Upper lobe of left lung (tissue), 6 donors: ENCODE measurements around the gene ORC2. TPM values are rescaled to one million over a fixed set of nuclear protein-coding genes. Genes with fewer than 3 reads are reported as not detected.
A peak's percentile ranks its signal among the peaks of the same experiment; 100 is the strongest.

Source experiments
- ATAC-seq, 2 donors: fragments of 200-7000 bp; cut with Tn5 transposase; one replicate each; pipeline ENCODE4 v1.9.1; 2022; ENCODE audit warnings: mild to moderate bottlenecking in 2 of 2, moderate library complexity in 2 of 2; ENCODE audit not compliant: low FRiP score in 2 of 2
- DNase-seq, 2 donors: peaks; one replicate each; pipeline ENCODE4 v3.0.0-alpha.2; 2019 to 2020
- H3K27ac ChIP-seq, 4 donors: fragments of 200-600 bp; sonication (generic); one replicate each; pipeline ENCODE4 v1.5.1; 2016 to 2019
- H3K27me3 ChIP-seq, 4 donors: fragments of 200-600 bp; sonication (generic); one replicate each; pipeline ENCODE4 v1.5.1; 2017 to 2019
- H3K36me3 ChIP-seq, 4 donors: fragments of 200-600 bp; sonication (generic); one replicate each; pipeline ENCODE4 v1.5.1; 2016 to 2019
- H3K4me1 ChIP-seq, 4 donors: fragments of 200-600 bp; sonication (generic); one replicate each; pipeline ENCODE4 v1.5.1; 2018 to 2019
- H3K4me3 ChIP-seq, 4 donors: fragments of 200-600 bp; sonication (generic); one replicate each; pipeline ENCODE4 v1.5.1; 2017 to 2019; ENCODE audit warnings: mild to moderate bottlenecking in 2 of 4, moderate library complexity in 1 of 4
- H3K9me3 ChIP-seq, 4 donors: fragments of 200-600 bp; sonication (generic); one replicate each; pipeline ENCODE4 v1.5.1; 2018 to 2019
- CTCF ChIP-seq, 6 experiments: fragments of 450-650 bp in 4 of 6; fragments of 200-600 bp in 2 of 6; sonication (generic) in 2 of 6; IDR thresholded peaks; one replicate each; pipeline ENCODE4 v1.5.1; 2016 to 2019; ENCODE audit warnings: antibody characterized with exemption in 6 of 6
- EP300 ChIP-seq, 4 donors: sonication (generic); formaldehyde crosslinking; IDR thresholded peaks; one replicate each; pipeline ENCODE4 v1.5.1; 2017; ENCODE audit warnings: antibody characterized with exemption in 4 of 4, control low read depth in 2 of 4
- POLR2A ChIP-seq, 4 donors: fragments of 450-650 bp; IDR thresholded peaks; one replicate each; pipeline ENCODE4 v1.5.1; 2016 to 2017; ENCODE audit warnings: antibody characterized with exemption in 4 of 4, mild to moderate bottlenecking in 2 of 4
- POLR2AphosphoS5 ChIP-seq, 2 donors: sonication (generic); formaldehyde crosslinking; IDR thresholded peaks; one replicate each; pipeline ENCODE4 v1.5.1; 2017; ENCODE audit warnings: antibody characterized with exemption in 2 of 2
- WGBS, 2 donors: methylation state at CpG; one replicate each; pipeline ENCODE4 v1.1.5; 2017 to 2018; 5-methylcytosine and 5-hydroxymethylcytosine counted together
- total RNA-seq, 6 donors: library from RNA; depleted of rRNA in 4 of 6; stranded (reverse); fragments of >200 nt in 4 of 6; gene quantifications; one replicate each; pipeline versions ENCODE4 v1.1.0 to v1.2.1, GENCODE V29; 2016 to 2021
- donor health status: DM: no; HTN: no; CAD: no; lungs with moderate emphysema.
- donor health status: DM: no; HTN: yes; CAD: no; lungs with severe emphysema.

The ORC2 gene
- total RNA-seq, 6 donors from 2014 or later, result 14.1 to 31.4 (median 23.8) TPM

GRCh38 chr2:200943527-200944105 is 19.8 kb downstream of the ORC2 start:
- DNase-seq, result no peak
- WGBS, 2 donors, result 84 to 91% methylated on average over 1 of the region's 1 CpG
- Histone ChIP-seq H3K27ac (no peak overlapping the region), H3K9me3 (no peaks in the 10 kb centered on the region), H3K36me3 (peaks cover 5 to 80% (median 30%) of the 10 kb centered on the region in 4 donors), H3K27me3 (no peaks in the 10 kb centered on the region), H3K4me1 (no peaks in the 10 kb centered on the region), H3K4me3 (no peak overlapping the region)
- ATAC-seq, result no peak
- no peak for TF ChIP-seq POLR2A (IDR thresholded peaks at IDR 0.05)
- no peak for TF ChIP-seq EP300 (IDR thresholded peaks at IDR 0.05)
- TF ChIP-seq CTCF (IDR thresholded peaks at IDR 0.05), result no peak
- TF ChIP-seq POLR2AphosphoS5 (IDR thresholded peaks at IDR 0.05), result no peak

DNA sequence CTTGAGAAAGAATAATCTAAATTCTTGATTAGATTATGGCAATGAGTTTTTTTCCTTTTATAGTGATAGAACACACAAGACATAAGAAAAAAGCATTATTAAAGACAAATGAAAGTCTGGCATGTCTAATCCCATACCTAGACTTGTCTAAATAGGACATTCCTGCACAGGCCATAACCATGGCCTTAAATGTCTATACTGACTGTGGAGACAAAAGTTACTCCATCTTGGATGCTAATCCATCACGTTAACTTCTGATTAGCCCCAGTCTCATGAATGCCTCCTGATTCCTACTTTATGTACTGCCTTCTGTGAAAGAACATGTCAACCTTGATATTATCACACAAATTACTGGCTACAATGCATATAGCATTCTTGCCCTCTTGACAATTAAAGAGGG is 23.6 kb downstream of the ORC2 start:
- Histone ChIP-seq H3K27ac (no peak overlapping the region), H3K27me3 (no peaks in the 10 kb centered on the region), H3K36me3 (peaks cover 7 to 86% (median 38%) of the 10 kb centered on the region in 4 donors), H3K4me1 (no peaks in the 10 kb centered on the region), H3K9me3 (no peaks in the 10 kb centered on the region), H3K4me3 (no peak overlapping the region)
- DNase-seq (no peak), ATAC-seq (no peak)
- TF ChIP-seq EP300 (IDR thresholded peaks at IDR 0.05) (no peak), POLR2AphosphoS5 (IDR thresholded peaks at IDR 0.05) (no peak), POLR2A (IDR thresholded peaks at IDR 0.05) (no peak), CTCF (IDR thresholded peaks at IDR 0.05) (no peak)
- 94 to 96% methylated on average over 1 of the region's 1 CpG for WGBS, 2 donors

DNA sequence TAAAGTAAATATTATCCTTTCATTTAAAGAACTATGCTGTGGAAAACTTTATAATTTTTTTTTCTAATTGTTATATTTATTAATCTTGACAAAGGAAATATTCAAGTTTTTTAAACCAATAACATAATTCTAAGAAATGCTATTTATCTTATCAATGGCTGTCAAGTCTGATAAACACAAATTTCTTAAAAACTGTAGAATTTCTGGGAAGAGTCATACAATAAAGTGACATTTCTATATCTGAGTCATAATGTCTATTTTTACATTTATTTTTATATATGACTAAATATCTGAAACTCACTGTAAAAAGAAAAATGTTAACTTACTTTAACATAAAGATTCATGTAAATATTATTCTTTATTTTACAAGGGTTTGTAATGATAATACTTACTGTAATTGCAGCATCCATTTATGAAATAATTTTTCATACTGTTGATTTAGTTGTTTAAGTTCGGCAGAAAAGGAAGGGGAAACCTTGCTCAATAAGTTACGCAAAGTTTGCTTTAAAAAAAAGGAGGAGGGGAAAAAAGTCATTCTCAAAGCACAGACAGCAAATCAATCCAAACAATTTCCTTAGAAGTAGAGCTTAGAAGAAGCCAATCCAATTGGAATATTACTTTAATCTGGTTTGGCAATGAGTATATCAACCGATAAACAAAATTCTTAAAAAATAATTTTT is 32.4 kb downstream of the ORC2 start:
- H3K36me3 ChIP-seq, result peaks cover 10 to 83% (median 35%) of the 10 kb centered on the region in 4 donors
- no peaks in the 10 kb centered on the region for H3K9me3 ChIP-seq
- no peak for TF ChIP-seq EP300 (IDR thresholded peaks at IDR 0.05)
- TF ChIP-seq POLR2A (IDR thresholded peaks at IDR 0.05), result no peak
- no peak for TF ChIP-seq POLR2AphosphoS5 (IDR thresholded peaks at IDR 0.05)
- no peak for TF ChIP-seq CTCF (IDR thresholded peaks at IDR 0.05)
- DNase-seq (no peak), ATAC-seq (no peak)
- no peak overlapping the region for H3K4me3 ChIP-seq
- H3K4me1 ChIP-seq, result peaks cover 0 to 4% (median 1%) of the 10 kb centered on the region in 4 donors
- peak overlapping the region in 1 of 4 donors; percentile 36 for H3K27ac ChIP-seq
- H3K27me3 ChIP-seq, result no peaks in the 10 kb centered on the region
- 42 to 59% methylated on average over 3 of the region's 3 CpGs for WGBS, 2 donors

- Histone ChIP-seq H3K9me3 (no peaks in the 10 kb centered on the region), H3K27ac (no peak overlapping the region), H3K27me3 (no peaks in the 10 kb centered on the region), H3K4me3 (no peak overlapping the region), H3K4me1 (peaks cover 0 to 4% (median 1%) of the 10 kb centered on the region in 4 donors), H3K36me3 (peaks cover 8 to 83% (median 41%) of the 10 kb centered on the region in 4 donors)
- WGBS, 2 donors, result 95 to 96% methylated on average over 2 of the region's 2 CpGs
- ATAC-seq, result no peak
- TF ChIP-seq EP300 (IDR thresholded peaks at IDR 0.05), result no peak
- TF ChIP-seq POLR2AphosphoS5 (IDR thresholded peaks at IDR 0.05), result no peak
- TF ChIP-seq CTCF (IDR thresholded peaks at IDR 0.05), result no peak
- TF ChIP-seq POLR2A (IDR thresholded peaks at IDR 0.05), result no peak
- DNase-seq, result no peak
These were observed 33.9 kb downstream of the ORC2 start for GRCh38 chr2:200929334-200930249.
